CD8-positive, alpha-beta memory T cell (primary cell): ENCODE measurements around the gene AMBP. TPM values are rescaled to one million over a fixed set of nuclear protein-coding genes. Genes with fewer than 3 reads are reported as not detected.

ENCODE experiments used
- CTCF ChIA-PET: fragments of 350-600 bp; sonication (Branson Sonifier 250); formaldehyde crosslinking; loops from one replicate; lab custom pipeline; 2021; ENCODE audit warnings: antibody characterized with exemption; lab: Charles Lee
- POLR2A ChIA-PET: fragments of 350-600 bp; sonication (Branson Sonifier 250); formaldehyde crosslinking; loops from one replicate; lab custom pipeline; 2021; ENCODE audit warnings: antibody characterized with exemption; lab: Charles Lee
- DNase-seq, 5 donors: peaks; one replicate each; pipeline versions ENCODE4 v3.0.0 to v3.0.0-alpha.2; 2020 to 2022; ENCODE audit warnings: mixed read lengths in 1 of 5
- H3K27ac ChIP-seq: one replicate; pipeline ENCODE4 v1.7.0; 2013; ENCODE audit warnings: low read depth, mild to moderate bottlenecking, low read length, moderate library complexity
- H3K27me3 ChIP-seq: 2 replicates; pipeline ENCODE4 v1.7.0; 2013; ENCODE audit warnings: low read length, mild to moderate bottlenecking; ENCODE audit not compliant: insufficient read depth, poor library complexity, severe bottlenecking
- H3K36me3 ChIP-seq: 2 replicates; pipeline ENCODE4 v1.7.0; 2013; ENCODE audit warnings: mild to moderate bottlenecking, low read length, moderate library complexity; ENCODE audit not compliant: insufficient read depth
- H3K4me1 ChIP-seq: 2 replicates; pipeline ENCODE4 v1.7.0; 2013; ENCODE audit warnings: mild to moderate bottlenecking, low read length, moderate library complexity; ENCODE audit not compliant: insufficient read depth
- H3K4me3 ChIP-seq: 2 replicates; pipeline ENCODE4 v1.7.0; 2013; ENCODE audit warnings: mild to moderate bottlenecking, low read length
- H3K9me3 ChIP-seq: 2 replicates; pipeline ENCODE4 v1.7.0; 2013; ENCODE audit warnings: mild to moderate bottlenecking, low read length
- H3K27ac Mint-ChIP-seq, 8 donors: one replicate each; pipeline ENCODE4 v1.8.0; 2020 to 2021; ENCODE audit warnings: mixed read lengths in 8 of 8, mild to moderate bottlenecking in 6 of 8, inconsistent platforms in 3 of 8, moderate library complexity in 3 of 8
- H3K27me3 Mint-ChIP-seq, 2 donors: one replicate each; pipeline ENCODE4 v1.8.0; 2020 to 2021; ENCODE audit warnings: mixed read lengths in 2 of 2, mild to moderate bottlenecking in 1 of 2, moderate library complexity in 1 of 2
- H3K36me3 Mint-ChIP-seq, 3 donors: one replicate each; pipeline ENCODE4 v1.8.0; 2020 to 2021; ENCODE audit warnings: mixed read lengths in 3 of 3, inconsistent platforms in 1 of 3, mild to moderate bottlenecking in 1 of 3
- H3K4me1 Mint-ChIP-seq, 3 donors: one replicate each; pipeline ENCODE4 v1.8.0; 2020 to 2021; ENCODE audit warnings: mixed read lengths in 3 of 3, inconsistent platforms in 1 of 3, mild to moderate bottlenecking in 1 of 3
- H3K4me3 Mint-ChIP-seq, 7 donors: one replicate each; pipeline ENCODE4 v1.8.0; 2020 to 2021; ENCODE audit warnings: mixed read lengths in 7 of 7, mild to moderate bottlenecking in 6 of 7, moderate library complexity in 4 of 7, inconsistent platforms in 2 of 7
- H3K9me3 Mint-ChIP-seq, 5 donors: one replicate each; pipeline ENCODE4 v1.8.0; 2020 to 2022; ENCODE audit warnings: mixed read lengths in 5 of 5, mild to moderate bottlenecking in 3 of 5, moderate library complexity in 2 of 5, inconsistent platforms in 1 of 5
- polyA plus RNA-seq: library from polyadenylated mRNA; unstranded; fragments of 300-500 nt; fragmentation: Illumina TruSeq; gene quantifications from one replicate; pipeline ENCODE4 v1.2.3, GENCODE V29; 2021
- total RNA-seq, 2 experiments: library from RNA; stranded (reverse); gene quantifications; one replicate each; pipeline ENCODE4 v1.2.3, GENCODE V29; 2021

The AMBP gene
- total and polyA plus RNA-seq, 3 experiments from 2014 or later, result not detected

DNA sequence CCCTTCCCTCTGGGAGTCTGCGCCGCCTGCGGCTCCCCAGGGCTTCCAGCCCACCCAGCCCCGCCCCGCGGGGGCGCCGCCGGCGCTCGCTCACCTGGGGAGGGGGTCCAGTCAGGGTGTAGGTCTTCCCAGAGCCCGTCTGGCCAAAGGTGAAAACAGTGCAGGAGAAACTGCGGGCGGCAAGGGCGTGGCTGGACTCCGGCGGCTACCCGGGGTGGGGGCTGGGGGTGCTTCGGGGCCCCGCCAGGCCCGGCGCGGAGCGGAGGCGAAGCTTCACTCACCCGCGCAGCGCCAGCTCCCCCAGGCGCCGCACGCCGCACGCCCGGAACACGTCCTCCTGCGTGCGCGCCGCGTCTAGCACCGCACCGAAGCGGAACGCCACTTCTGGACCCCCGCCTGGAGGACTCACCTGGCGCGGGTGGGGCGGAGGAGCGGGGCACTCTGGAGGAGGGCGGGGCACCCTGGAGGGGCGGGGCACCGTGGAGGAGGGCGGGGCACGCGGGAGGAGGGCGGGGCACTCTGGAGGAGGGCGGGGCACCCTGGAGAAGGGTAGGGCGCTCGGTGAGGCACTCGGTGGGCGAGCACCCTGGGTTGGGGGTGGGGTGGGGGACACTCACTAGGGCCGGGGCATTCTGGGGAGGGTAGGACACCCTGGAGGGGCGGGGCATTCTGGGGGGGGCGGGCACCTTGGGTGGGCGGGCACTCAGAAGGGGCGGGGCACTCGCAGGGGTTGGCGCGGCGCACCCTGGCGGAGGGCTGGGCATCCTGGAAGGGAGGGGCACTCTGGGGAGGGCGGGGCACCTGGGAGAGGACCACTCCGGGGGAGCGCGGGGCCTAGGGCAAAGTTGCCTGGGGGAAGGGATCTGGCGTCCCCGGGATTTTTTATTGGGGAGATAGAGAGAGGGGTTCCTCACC, 20.2 kb upstream of the AMBP start:
- H3K4me1 ChIP-seq, result no peaks in the 10 kb centered on the region
- Mint-ChIP-seq H3K4me1 (peaks cover 8 to 18% (median 14%) of the 10 kb centered on the region in 3 donors), H3K27ac (no peak overlapping the region), H3K9me3 (peaks cover 0 to 9% (median 6%) of the 10 kb centered on the region in 5 donors), H3K4me3 (peak overlapping the region in 3 of 7 donors; percentile 49 to 75 (median 57)), H3K27me3 (peaks cover 32 to 62% of the 10 kb centered on the region in 2 donors), H3K36me3 (peaks cover 0 to 3% (median 0%) of the 10 kb centered on the region in 3 donors)
- peaks cover 13% of the 10 kb centered on the region for H3K27me3 ChIP-seq
- H3K4me3 ChIP-seq, result no peak overlapping the region
- POLR2A ChIA-PET, result no interaction called here
- H3K9me3 ChIP-seq, result no peaks in the 10 kb centered on the region
- CTCF ChIA-PET, result interaction anchor here (1.2 kb wide), 1 partner anchor 16 kb away, joined by 3 read pairs; no protein-coding TSS in a partner anchor
- H3K27ac ChIP-seq, result no peak overlapping the region
- DNase-seq, result peak in 1 of 5 donors; percentile 6
- H3K36me3 ChIP-seq, result no peaks in the 10 kb centered on the region

DNA sequence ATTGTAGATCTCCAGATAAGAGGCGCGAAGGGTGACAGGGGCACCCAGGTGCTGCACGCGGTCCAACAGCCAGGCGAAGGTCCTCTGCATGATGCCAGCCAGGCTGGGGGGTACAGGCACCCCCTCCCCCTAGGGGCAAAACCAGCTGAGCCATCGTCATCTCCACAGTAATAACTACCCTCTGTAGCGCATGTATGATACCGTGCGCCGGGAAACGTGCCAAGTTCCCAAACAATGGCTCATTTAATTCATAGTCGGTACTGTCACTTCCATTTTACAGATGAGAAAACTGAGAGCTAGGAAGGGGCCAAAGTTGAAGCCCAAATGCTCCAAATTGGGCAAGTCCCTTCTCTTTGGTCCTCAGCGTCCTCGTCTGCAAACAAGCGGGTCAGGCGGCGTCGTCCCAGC, 19.5 kb upstream of the AMBP start:
- Histone ChIP-seq H3K27me3 (peaks cover 13% of the 10 kb centered on the region), H3K27ac (no peak overlapping the region), H3K9me3 (no peaks in the 10 kb centered on the region), H3K4me1 (no peaks in the 10 kb centered on the region), H3K4me3 (no peak overlapping the region), H3K36me3 (no peaks in the 10 kb centered on the region)
- CTCF ChIA-PET, result interaction anchor here (1.2 kb wide), 1 partner anchor 15 kb away, joined by 3 read pairs; no protein-coding TSS in a partner anchor
- Mint-ChIP-seq H3K4me3 (peak overlapping the region in 6 of 7 donors; percentile 47 to 75 (median 58)), H3K27ac (no peak overlapping the region), H3K9me3 (peaks cover 0 to 8% (median 6%) of the 10 kb centered on the region in 5 donors), H3K27me3 (peaks cover 32 to 57% of the 10 kb centered on the region in 2 donors), H3K4me1 (peaks cover 8 to 18% (median 14%) of the 10 kb centered on the region in 3 donors), H3K36me3 (peaks cover 0 to 3% (median 0%) of the 10 kb centered on the region in 3 donors)
- POLR2A ChIA-PET, result no interaction called here
- DNase-seq, result no peak

DNA sequence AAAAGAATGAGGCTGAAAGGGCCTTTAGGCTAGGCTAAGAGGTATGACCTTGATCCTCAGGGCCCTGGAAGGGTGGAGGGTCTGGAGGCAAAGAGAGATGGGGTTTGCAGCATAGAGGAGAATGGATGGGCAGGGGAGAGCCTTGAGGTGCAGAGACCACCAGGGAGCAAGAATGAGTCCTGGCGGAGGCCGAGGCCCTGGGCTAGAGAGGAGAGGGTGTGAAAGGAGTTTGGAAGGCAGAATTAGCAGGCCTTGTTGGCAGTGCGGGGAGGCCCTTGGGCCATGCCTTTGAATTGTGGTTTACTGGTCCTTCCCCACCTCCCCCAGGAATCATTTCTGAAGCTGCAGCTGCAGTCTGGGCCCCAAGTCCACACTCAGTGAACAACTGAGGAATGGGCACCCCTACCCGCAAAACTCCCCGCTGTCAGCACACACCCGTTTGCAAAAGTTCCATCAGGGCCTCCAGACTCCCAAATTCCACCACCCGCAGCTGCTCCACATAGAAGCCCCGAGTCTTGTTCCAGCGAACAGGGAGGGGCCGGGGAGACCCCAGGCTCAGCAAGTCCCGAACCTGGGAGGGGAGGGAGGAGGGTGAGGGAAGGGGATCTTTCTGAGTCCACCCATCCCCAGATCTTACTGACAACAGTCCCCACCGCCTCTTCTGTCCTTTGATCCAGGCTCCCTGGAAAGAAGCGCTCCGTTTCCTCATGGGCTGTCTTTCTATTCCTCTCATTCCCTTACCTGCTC, 18.9 kb upstream of the AMBP start:
- CTCF ChIA-PET, result interaction anchor here (1.2 to 2.2 kb wide), 2 partner anchors 14 to 15 kb away, joined by 3 to 10 read pairs; no protein-coding TSS in a partner anchor
- Mint-ChIP-seq H3K9me3 (peaks cover 0 to 5% (median 4%) of the 10 kb centered on the region in 5 donors), H3K4me1 (peaks cover 8 to 18% (median 14%) of the 10 kb centered on the region in 3 donors), H3K27me3 (peaks cover 32 to 54% of the 10 kb centered on the region in 2 donors), H3K4me3 (peak overlapping the region in 4 of 7 donors; percentile 32 to 72 (median 54)), H3K27ac (no peak overlapping the region), H3K36me3 (peaks cover 0 to 3% (median 0%) of the 10 kb centered on the region in 3 donors)
- POLR2A ChIA-PET, result no interaction called here
- H3K27me3 ChIP-seq, result peaks cover 13% of the 10 kb centered on the region
- DNase-seq, result no peak
- no peak overlapping the region for H3K4me3 ChIP-seq
- H3K36me3 ChIP-seq, result no peaks in the 10 kb centered on the region
- no peaks in the 10 kb centered on the region for H3K4me1 ChIP-seq
- H3K27ac ChIP-seq, result no peak overlapping the region
- no peaks in the 10 kb centered on the region for H3K9me3 ChIP-seq

DNA sequence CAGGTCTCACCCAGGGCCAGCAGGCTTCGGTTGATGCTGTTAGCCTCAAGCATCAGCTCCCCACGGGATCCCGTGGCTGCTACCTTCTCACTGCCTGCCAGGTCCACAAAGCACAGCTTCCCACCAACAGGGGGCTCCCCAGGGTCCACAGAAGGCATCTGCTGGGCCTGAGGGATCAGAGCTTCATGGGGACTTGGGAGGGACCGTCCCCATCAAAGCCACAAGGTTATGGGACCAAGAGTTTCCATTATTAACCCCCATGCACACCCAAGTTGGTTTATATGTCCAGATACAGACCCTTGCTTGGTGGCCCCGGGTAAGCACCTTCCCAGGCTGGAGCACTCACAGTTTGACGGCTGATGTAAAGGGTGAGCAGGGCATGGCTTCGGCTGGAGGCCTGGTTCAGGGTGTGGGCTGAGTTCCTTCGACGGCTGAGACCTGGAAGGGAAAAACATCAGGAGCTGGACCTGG, 18.0 kb upstream of the AMBP start:
- no peaks in the 10 kb centered on the region for H3K36me3 Mint-ChIP-seq
- Histone ChIP-seq H3K9me3 (no peaks in the 10 kb centered on the region), H3K4me1 (no peaks in the 10 kb centered on the region), H3K36me3 (no peaks in the 10 kb centered on the region), H3K27me3 (peaks cover 13% of the 10 kb centered on the region), H3K27ac (no peak overlapping the region), H3K4me3 (no peak overlapping the region)
- peak overlapping the region in 2 of 7 donors; percentile 18 to 63 for H3K4me3 Mint-ChIP-seq
- peaks cover 32 to 47% of the 10 kb centered on the region in 2 donors for H3K27me3 Mint-ChIP-seq
- ChIA-PET CTCF (interaction anchor here (1.0 to 2.2 kb wide), 2 partner anchors 11 to 13 kb away, joined by 3 to 10 read pairs; no protein-coding TSS in a partner anchor), POLR2A (no interaction called here)
- peaks cover 8 to 18% (median 14%) of the 10 kb centered on the region in 3 donors for H3K4me1 Mint-ChIP-seq
- no peaks in the 10 kb centered on the region for H3K9me3 Mint-ChIP-seq
- no peak for DNase-seq
- H3K27ac Mint-ChIP-seq, result peak overlapping the region in 1 of 8 donors; percentile 48

DNA sequence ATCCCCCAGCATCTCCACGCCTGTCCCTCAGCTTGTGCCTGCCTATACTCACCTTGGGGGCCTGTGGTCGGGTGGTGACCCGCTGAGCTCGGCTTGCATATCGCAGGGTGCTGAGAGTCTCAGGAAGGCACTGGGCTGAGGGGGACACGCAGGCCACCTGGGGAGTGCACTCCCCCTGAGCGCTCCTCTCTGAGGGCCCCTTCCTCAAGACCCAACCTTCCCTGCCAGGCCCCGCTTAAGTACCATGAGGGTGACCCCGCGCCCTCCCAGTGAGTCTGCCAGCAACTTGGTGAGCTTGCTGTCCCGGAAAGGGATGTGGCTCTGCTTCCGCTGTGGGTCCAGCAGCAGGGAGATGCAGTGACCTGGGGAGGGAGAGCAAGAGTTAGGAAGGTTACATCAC, 16.9 kb upstream of the AMBP start:
- Histone ChIP-seq H3K4me1 (no peaks in the 10 kb centered on the region), H3K27ac (no peak overlapping the region), H3K27me3 (peaks cover 13% of the 10 kb centered on the region), H3K4me3 (no peak overlapping the region), H3K9me3 (no peaks in the 10 kb centered on the region), H3K36me3 (no peaks in the 10 kb centered on the region)
- peaks cover 34 to 49% of the 10 kb centered on the region in 2 donors for H3K27me3 Mint-ChIP-seq
- ChIA-PET CTCF (interaction anchor here (1.0 to 2.2 kb wide), 2 partner anchors 10 to 12 kb away, joined by 3 to 10 read pairs; no protein-coding TSS in a partner anchor), POLR2A (no interaction called here)
- peaks cover 8 to 18% (median 14%) of the 10 kb centered on the region in 3 donors for H3K4me1 Mint-ChIP-seq
- no peaks in the 10 kb centered on the region for H3K9me3 Mint-ChIP-seq
- no peak overlapping the region for H3K4me3 Mint-ChIP-seq
- DNase-seq, result no peak
- H3K36me3 Mint-ChIP-seq, result no peaks in the 10 kb centered on the region
- no peak overlapping the region for H3K27ac Mint-ChIP-seq

DNA sequence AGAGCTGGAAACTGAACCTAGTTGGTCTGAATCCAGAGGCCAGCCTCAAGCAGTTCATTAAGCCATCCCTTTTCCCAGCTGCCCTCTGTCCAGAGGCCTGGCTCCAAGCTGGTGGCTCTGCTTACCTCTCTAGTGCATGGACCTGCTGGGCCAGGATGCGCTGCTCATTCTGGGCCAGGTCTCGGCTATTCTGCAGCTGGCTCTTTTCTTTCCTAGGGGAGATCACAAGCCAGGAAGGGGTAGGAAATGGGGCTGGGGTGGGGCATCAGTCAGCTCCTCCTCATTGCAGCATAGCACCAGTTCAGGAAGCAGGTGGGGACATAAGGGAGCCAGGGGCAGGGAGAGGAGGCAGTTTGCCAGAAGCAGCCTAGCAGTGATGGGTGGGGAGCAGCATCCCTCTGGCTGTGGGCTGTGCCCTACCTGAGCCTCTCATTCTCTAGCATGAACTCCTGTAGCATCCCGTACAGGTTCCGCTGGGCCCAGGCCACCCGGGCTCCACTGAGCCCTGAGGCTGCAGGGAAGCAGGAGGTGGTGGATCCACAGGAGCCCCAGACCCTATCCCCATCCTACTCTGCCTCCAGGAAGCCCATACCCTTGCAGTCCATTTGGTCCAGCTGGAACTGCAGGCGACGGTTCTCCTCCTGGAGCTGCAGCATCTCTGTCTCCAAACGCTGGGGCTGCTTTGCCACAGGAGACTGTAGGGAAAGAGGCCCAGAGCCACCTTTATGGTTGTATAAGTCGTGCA, 15.8 kb upstream of the AMBP start:
- no peak overlapping the region for H3K4me3 Mint-ChIP-seq
- peaks cover 8 to 15% (median 14%) of the 10 kb centered on the region in 3 donors for H3K4me1 Mint-ChIP-seq
- no peaks in the 10 kb centered on the region for H3K9me3 ChIP-seq
- peaks cover 13% of the 10 kb centered on the region for H3K27me3 ChIP-seq
- CTCF ChIA-PET, result no interaction called here
- H3K27me3 Mint-ChIP-seq, result peaks cover 27 to 46% of the 10 kb centered on the region in 2 donors
- no peaks in the 10 kb centered on the region for H3K9me3 Mint-ChIP-seq
- no peak overlapping the region for H3K27ac Mint-ChIP-seq
- H3K4me1 ChIP-seq, result no peaks in the 10 kb centered on the region
- no peaks in the 10 kb centered on the region for H3K36me3 Mint-ChIP-seq
- POLR2A ChIA-PET, result no interaction called here
- no peak overlapping the region for H3K4me3 ChIP-seq
- no peaks in the 10 kb centered on the region for H3K36me3 ChIP-seq
- H3K27ac ChIP-seq, result no peak overlapping the region
- DNase-seq, result no peak

DNA sequence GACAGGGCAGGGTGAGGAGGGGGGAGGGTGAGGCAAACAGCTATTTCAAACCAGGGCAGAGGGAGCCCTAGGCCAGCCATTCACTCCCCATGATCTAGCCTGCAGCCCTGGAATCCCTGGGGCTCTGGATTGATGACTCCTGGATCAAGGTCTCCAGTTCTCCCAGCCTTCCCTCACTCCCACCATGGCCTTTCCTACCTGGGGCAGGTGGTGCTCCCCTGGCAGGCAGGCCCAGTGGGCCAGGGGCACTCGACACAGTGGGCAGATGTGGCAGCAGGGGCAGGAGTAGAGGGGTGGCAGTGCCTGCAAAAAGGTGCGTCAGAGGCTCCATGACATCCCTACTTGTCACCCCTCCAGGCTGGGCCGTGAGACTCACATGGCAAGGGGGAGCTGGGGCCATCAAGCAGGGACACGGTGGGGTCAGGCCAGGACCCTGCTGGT, 15.0 kb upstream of the AMBP start:
- no peak for DNase-seq
- Histone ChIP-seq H3K36me3 (no peaks in the 10 kb centered on the region), H3K27me3 (peaks cover 13% of the 10 kb centered on the region), H3K27ac (no peak overlapping the region), H3K9me3 (no peaks in the 10 kb centered on the region), H3K4me3 (no peak overlapping the region), H3K4me1 (no peaks in the 10 kb centered on the region)
- Mint-ChIP-seq H3K4me3 (no peak overlapping the region), H3K4me1 (peaks cover 8 to 14% (median 14%) of the 10 kb centered on the region in 3 donors), H3K36me3 (no peaks in the 10 kb centered on the region), H3K27me3 (peaks cover 26 to 46% of the 10 kb centered on the region in 2 donors), H3K9me3 (no peaks in the 10 kb centered on the region), H3K27ac (no peak overlapping the region)
- ChIA-PET POLR2A (no interaction called here), CTCF (no interaction called here)
